PC-9 (cell line): Measurements from ENCODE around the gene MBNL1.

Source experiments
- EZH2 ChIP-seq: fragments of 200-600 bp; sonication (generic); IDR thresholded peaks from 2 replicates; pipeline ENCODE4 v1.8.0; 2017; ENCODE audit warnings: antibody characterized with exemption, low read depth
- TF ChIP-seq, protein P1 (sequence below): fragments of 200-600 bp; sonication (generic); conservative IDR thresholded peaks from 2 replicates; pipeline ENCODE4 v1.6.1; 2017; ENCODE audit warnings: mixed run types, antibody characterized with exemption, mild to moderate bottlenecking, moderate library complexity

DNA sequence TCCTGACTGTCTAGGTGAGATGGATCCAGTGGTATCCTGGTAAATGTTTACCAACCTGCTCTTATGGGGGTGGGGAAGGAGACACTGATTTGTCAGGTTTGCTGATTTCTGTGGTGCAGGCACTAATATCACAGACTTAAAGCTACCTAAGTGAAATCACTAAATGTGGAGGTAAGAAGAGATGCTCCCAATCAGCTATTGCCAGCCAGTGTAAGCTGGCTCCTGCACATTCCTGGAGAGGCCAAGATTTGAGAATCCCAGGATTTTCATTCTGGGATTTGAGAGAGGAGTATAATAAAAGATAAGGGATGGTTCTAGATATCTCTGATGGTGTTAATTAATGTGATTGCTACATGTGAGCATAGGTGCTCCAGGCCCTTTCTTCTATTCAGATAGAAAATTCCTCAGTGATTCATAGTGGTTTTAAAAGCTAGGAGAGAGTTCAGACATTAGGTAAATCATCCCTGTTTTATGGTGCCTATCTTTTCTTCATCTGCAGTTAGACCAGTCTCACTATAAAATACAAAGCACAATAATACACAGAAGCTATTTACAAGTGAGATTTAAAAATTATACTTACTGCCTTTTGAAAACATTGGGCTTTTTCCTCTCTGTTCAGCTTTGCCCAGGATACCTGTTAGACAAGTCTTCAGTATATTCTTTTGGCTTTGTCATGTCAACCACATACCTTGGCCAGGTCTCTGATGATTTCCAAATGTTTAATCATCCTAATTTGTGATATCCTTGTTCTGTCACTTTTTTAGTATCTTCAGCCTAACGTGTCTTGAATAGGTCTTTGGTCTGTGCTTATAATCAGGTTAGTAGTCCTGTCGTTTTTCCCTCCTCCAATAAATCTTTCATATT lies 90.9 kb downstream of the MBNL1 start:
- TF ChIP-seq, protein P1, sequence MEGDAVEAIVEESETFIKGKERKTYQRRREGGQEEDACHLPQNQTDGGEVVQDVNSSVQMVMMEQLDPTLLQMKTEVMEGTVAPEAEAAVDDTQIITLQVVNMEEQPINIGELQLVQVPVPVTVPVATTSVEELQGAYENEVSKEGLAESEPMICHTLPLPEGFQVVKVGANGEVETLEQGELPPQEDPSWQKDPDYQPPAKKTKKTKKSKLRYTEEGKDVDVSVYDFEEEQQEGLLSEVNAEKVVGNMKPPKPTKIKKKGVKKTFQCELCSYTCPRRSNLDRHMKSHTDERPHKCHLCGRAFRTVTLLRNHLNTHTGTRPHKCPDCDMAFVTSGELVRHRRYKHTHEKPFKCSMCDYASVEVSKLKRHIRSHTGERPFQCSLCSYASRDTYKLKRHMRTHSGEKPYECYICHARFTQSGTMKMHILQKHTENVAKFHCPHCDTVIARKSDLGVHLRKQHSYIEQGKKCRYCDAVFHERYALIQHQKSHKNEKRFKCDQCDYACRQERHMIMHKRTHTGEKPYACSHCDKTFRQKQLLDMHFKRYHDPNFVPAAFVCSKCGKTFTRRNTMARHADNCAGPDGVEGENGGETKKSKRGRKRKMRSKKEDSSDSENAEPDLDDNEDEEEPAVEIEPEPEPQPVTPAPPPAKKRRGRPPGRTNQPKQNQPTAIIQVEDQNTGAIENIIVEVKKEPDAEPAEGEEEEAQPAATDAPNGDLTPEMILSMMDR: no peak
- TF ChIP-seq EZH2: no peak
